Gastrocnemius medialis (tissue), 4 donors: ENCODE data around the gene CST3. TPM values are rescaled to one million over a fixed set of nuclear protein-coding genes. Genes with fewer than 3 reads are reported as not detected.

Experiments
- ATAC-seq, 2 donors: fragments of 150-250 bp; one replicate each; pipeline ENCODE4 v1.9.1; 2016
- DNase-seq, 2 donors: peaks; one replicate each; pipeline ENCODE4 v3.0.0-alpha.2; 2019
- H3K27ac ChIP-seq, 4 donors: fragments of 200-600 bp; sonication (generic); 1 replicate in 1 of 4; 2 replicates in 3 of 4; pipeline ENCODE4 v1.5.1; 2016 to 2018; ENCODE audit warnings: mild to moderate bottlenecking in 2 of 4, moderate library complexity in 1 of 4
- H3K27me3 ChIP-seq, 3 donors: fragments of 200-600 bp; sonication (generic) in 2 of 3; 1 replicate in 1 of 3; 2 replicates in 2 of 3; pipeline versions ENCODE4 v1.5.1 to v1.6.0; 2016 to 2019; ENCODE audit warnings: mild to moderate bottlenecking in 1 of 3, moderate library complexity in 1 of 3
- H3K36me3 ChIP-seq, 2 donors: fragments of 200-600 bp; sonication (generic) in 1 of 2; one replicate each; pipeline ENCODE4 v1.5.1; 2017 to 2018
- H3K4me1 ChIP-seq, 2 donors: fragments of 200-600 bp; sonication (generic) in 1 of 2; one replicate each; pipeline ENCODE4 v1.5.1; 2016 to 2017; ENCODE audit warnings: mild to moderate bottlenecking in 2 of 2
- H3K4me3 ChIP-seq, 4 donors: fragments of 200-600 bp; sonication (generic) in 3 of 4; 1 replicate in 1 of 4; 2 replicates in 3 of 4; pipeline ENCODE4 v1.5.1; 2016 to 2019; ENCODE audit warnings: mild to moderate bottlenecking in 2 of 4
- H3K9me3 ChIP-seq, 3 donors: fragments of 200-600 bp; sonication (generic) in 2 of 3; 1 replicate in 1 of 3; 2 replicates in 2 of 3; pipeline ENCODE4 v1.5.1; 2016 to 2019
- POLR2A ChIP-seq, 2 donors: fragments of 450-650 bp; IDR thresholded peaks; one replicate each; pipeline ENCODE4 v1.6.1; 2017; ENCODE audit warnings: antibody characterized with exemption in 2 of 2, mild to moderate bottlenecking in 2 of 2, moderate library complexity in 2 of 2
- in situ Hi-C, 4 donors: fragments of 200-750 bp; cut with MboI; loops; one replicate each; pipeline versions ENCODE4 v1.15.0 to v1.8.0; 2017; ENCODE audit warnings: low sequenced_read_pairs in 4 of 4
- intact Hi-C: fragments of 100-400 bp; cut with DNase I; formaldehyde crosslinking; loops from one replicate; pipeline ENCODE4 v1.15.1; 2023; ENCODE audit warnings: low total_unique reads
- total RNA-seq, 4 donors: library from RNA; depleted of rRNA; stranded (reverse); fragments of >200 nt; gene quantifications; one replicate each; pipeline versions ENCODE4 v1.1.0 to v1.2.3, GENCODE V29; 2016
- TF ChIP-seq, protein P1 (sequence below), 5 experiments: fragments of 450-650 bp in 3 of 5; fragments of 200-600 bp in 2 of 5; sonication (generic) in 2 of 5; IDR thresholded peaks in 4 of 5; conservative IDR thresholded peaks in 1 of 5; 1 replicate in 4 of 5; 2 replicates in 1 of 5; pipeline ENCODE4 v1.5.1; 2016 to 2019; ENCODE audit warnings: antibody characterized with exemption in 5 of 5, mild to moderate bottlenecking in 3 of 5, moderate library complexity in 3 of 5

CST3 gene
- total RNA-seq, 4 donors from 2014 or later = 461 to 1,821 (median 697) TPM

DNA sequence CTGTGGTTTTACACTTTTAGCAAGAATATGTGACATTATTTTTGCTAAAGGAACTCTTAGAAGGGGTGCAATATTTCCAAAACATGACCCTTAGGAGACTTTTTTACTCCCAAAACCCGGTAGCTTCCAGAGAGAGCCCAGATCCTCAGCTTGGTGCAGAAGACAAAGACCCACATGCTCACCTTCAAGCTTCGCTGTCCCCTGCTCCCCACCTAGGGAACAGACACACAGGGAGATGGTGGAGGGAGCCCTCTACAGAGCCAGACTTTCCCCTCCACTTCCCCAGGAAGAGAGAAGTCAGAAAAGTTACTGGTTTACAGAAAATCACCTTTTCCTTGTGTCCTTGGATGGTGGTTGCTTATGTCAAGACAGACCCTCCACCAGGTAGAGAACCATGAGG lies 46.1 kb upstream of the CST3 start:
- TF ChIP-seq, protein P1, sequence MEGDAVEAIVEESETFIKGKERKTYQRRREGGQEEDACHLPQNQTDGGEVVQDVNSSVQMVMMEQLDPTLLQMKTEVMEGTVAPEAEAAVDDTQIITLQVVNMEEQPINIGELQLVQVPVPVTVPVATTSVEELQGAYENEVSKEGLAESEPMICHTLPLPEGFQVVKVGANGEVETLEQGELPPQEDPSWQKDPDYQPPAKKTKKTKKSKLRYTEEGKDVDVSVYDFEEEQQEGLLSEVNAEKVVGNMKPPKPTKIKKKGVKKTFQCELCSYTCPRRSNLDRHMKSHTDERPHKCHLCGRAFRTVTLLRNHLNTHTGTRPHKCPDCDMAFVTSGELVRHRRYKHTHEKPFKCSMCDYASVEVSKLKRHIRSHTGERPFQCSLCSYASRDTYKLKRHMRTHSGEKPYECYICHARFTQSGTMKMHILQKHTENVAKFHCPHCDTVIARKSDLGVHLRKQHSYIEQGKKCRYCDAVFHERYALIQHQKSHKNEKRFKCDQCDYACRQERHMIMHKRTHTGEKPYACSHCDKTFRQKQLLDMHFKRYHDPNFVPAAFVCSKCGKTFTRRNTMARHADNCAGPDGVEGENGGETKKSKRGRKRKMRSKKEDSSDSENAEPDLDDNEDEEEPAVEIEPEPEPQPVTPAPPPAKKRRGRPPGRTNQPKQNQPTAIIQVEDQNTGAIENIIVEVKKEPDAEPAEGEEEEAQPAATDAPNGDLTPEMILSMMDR (IDR thresholded peaks at IDR 0.05 in 4 of 5, conservative IDR thresholded peaks at IDR 0.05 in 1 of 5) = no peak
- no peak for TF ChIP-seq POLR2A (IDR thresholded peaks at IDR 0.05)
- Histone ChIP-seq H3K36me3 (no peaks in the 10 kb centered on the region), H3K9me3 (no peaks in the 10 kb centered on the region), H3K4me3 (no peak overlapping the region), H3K4me1 (no peaks in the 10 kb centered on the region), H3K27me3 (no peaks in the 10 kb centered on the region), H3K27ac (no peak overlapping the region)
- intact Hi-C loops (no loop called here), in situ Hi-C loops (loop anchor here in 1 of 4 donors (25.0 kb wide), 1 partner anchor 278 kb away; no protein-coding TSS in a partner anchor)
- ATAC-seq (no peak), DNase-seq (no peak)

DNA sequence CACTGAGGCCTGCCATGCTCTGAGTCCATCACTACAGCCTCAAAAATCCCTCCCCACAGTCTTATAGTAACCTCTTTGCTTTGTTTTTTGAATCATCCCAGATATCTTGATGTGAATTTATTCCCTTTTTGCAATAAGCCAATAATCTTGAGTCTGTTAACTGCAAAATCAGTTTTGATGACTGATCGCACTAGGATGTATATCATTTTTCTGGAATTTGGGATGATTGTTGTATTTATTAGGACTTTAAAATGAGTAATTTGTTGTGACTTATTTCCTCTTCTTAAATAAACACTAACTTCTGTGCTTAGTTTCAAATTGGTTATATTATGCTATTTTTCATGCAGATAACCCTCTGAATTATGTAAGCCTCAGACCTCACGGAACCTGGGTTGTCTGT lies 45.5 kb upstream of the CST3 start:
- no peaks in the 10 kb centered on the region for H3K27me3 ChIP-seq
- in situ Hi-C loops (loop anchor here in 1 of 4 donors (25.0 kb wide), 1 partner anchor 279 kb away; no protein-coding TSS in a partner anchor), intact Hi-C loops (no loop called here)
- no peak overlapping the region for H3K27ac ChIP-seq
- H3K9me3 ChIP-seq = no peaks in the 10 kb centered on the region
- H3K4me1 ChIP-seq = no peaks in the 10 kb centered on the region
- ATAC-seq (no peak), DNase-seq (no peak)
- no peak overlapping the region for H3K4me3 ChIP-seq
- TF ChIP-seq, protein P1 (IDR thresholded peaks at IDR 0.05 in 4 of 5, conservative IDR thresholded peaks at IDR 0.05 in 1 of 5) = no peak
- TF ChIP-seq POLR2A (IDR thresholded peaks at IDR 0.05) = no peak
- no peaks in the 10 kb centered on the region for H3K36me3 ChIP-seq

DNA sequence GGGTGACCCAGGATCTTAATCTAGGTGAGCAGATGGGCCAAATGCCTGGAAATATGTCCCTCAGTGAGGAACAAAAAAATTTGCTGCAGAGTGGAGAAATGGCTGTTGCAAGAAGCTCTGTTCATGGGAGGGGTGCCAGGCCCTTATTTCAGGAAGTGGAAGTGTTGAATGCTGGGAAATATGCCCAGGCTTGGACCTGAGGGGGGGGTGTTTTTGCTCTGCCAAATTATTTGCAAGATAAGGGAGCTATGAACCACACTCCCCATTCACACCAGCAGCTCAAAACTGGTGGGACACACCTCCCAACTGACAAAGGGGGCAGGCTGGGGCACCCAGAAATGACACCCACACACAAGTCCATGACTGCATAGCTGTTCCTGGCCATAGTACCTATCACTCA lies 42.4 kb upstream of the CST3 start:
- in situ Hi-C loops = loop anchor here in 1 of 4 donors (25.0 kb wide), 1 partner anchor 282 kb away; no protein-coding TSS in a partner anchor
- no peaks in the 10 kb centered on the region for H3K27me3 ChIP-seq

DNA sequence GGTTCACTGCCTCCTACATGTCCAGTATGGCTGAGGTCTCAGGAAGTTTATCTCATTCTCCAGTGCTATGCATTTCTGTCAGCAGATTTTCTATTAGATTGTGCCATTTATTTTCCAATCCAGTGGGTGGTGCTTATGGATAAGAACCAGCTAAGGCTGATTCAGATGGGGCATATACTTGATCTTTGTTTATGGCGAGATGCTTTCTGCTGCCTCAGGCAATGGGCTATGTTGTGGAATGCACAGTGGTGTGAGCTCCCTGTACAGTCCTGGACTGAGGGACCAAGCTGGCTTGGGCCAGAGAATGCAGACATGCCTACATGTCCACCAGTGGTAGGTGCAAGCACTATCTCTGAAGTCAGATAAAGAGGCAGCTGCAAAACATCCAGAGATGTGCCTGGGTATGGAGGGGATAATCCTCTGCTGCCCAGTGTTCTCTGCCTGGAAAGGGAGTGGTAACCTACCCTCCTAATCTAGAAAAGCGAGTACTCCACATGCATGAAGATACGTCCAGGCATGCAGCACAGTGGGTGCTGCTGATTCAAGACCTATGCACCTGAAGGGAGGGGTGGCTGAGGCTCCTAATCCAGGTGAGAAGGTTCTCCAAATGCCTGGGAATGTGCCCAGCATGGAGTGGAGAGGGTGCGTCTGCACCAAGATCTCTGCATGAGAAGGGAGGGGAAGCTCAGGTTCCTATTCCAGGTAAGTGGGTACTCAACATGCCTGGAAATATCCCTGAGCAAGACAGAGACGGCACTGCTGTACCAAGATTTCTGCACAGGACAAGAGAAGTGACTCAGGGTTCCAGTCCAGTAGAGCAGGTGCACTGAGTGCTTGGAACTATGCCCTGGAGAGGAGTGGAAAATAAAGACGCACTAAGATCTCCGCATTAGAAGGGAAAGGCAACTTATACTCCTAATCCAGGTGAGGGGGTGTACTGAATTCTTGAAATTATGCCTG lies 41.7 kb upstream of the CST3 start:
- H3K27ac ChIP-seq = no peak overlapping the region
- DNase-seq (no peak), ATAC-seq (no peak)
- intact Hi-C loops = no loop called here
- H3K9me3 ChIP-seq = no peaks in the 10 kb centered on the region
- H3K36me3 ChIP-seq = no peaks in the 10 kb centered on the region
- in situ Hi-C loops = loop anchor here in 2 of 4 donors (10.0 to 25.0 kb wide), 3 partner anchors 283 to 325 kb away; no protein-coding TSS in a partner anchor
- H3K27me3 ChIP-seq = no peaks in the 10 kb centered on the region
- H3K4me1 ChIP-seq = no peaks in the 10 kb centered on the region
- H3K4me3 ChIP-seq = no peak overlapping the region
- no peak for TF ChIP-seq POLR2A (IDR thresholded peaks at IDR 0.05)
- TF ChIP-seq, protein P1 (IDR thresholded peaks at IDR 0.05 in 4 of 5, conservative IDR thresholded peaks at IDR 0.05 in 1 of 5) = no peak

More for the DNA sequence above, 42.4 kb upstream of the CST3 start:
- no peaks in the 10 kb centered on the region for H3K9me3 ChIP-seq
- H3K27ac ChIP-seq = no peak overlapping the region
- H3K4me1 ChIP-seq = no peaks in the 10 kb centered on the region
- no peaks in the 10 kb centered on the region for H3K36me3 ChIP-seq
- TF ChIP-seq, protein P1 (IDR thresholded peaks at IDR 0.05 in 4 of 5, conservative IDR thresholded peaks at IDR 0.05 in 1 of 5) = no peak
- TF ChIP-seq POLR2A (IDR thresholded peaks at IDR 0.05) = no peak
- DNase-seq = no peak
- ATAC-seq = no peak
- intact Hi-C loops = no loop called here
- H3K4me3 ChIP-seq = no peak overlapping the region
